ENCODE measurements around the gene CLDN18. TPM values are rescaled to one million over a fixed set of nuclear protein-coding genes. Genes with fewer than 3 reads are reported as not detected.

The CLDN18 gene
- total and polyA plus RNA-seq, 2 of the 8 experiments (the other 6 are each of a cell fraction or from before 2014, with no cell fraction given), result not detected

DNA sequence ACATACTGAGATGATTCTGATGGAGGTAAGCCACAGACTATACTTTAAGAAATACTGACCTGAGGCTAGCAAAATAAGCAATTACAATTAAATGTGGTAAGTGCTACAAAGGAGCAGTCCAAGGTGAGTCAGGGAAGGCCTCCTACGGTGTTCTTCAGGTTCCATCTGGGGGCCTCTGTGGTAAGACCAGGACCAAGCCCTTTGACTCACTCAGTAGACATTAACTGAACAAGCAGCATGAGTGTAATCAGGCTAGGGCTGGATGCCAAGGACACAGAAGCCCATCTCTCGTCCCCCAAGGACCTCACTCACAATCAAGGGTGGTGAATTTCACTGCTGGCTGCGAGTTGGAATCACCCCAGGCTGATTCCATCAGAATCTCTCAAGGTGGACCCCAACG is 68.1 kb downstream of the CLDN18 start:
- Histone ChIP-seq H2BK5ac (ENCODE audit: low read depth, low read length) (no peak overlapping the region), H3K4me1 (replicated peaks in 1 of 4; ENCODE audit: control insufficient read depth in 3 of 4, insufficient read depth in 4 of 4, low read length in 3 of 4) (peaks cover 0 to 2% (median 0%) of the 10 kb centered on the region in 4 experiments; a peak in 2 of 7 replicates), H3K9me3 (ENCODE audit: insufficient read depth in 2 of 2, low read depth in 1 of 2, low read length in 1 of 2) (no peaks in the 10 kb centered on the region), H2BK20ac (ENCODE audit: low read length) (no peak overlapping the region), H4K8ac (ENCODE audit: extremely low read depth, insufficient read depth, low read length) (no peak overlapping the region), H3K4me3 (ENCODE audit: extremely low read depth in 1 of 4, insufficient read depth in 2 of 4, low read depth in 3 of 4, low read length in 4 of 4) (no peak overlapping the region), H3K4me2 (ENCODE audit: insufficient read depth in 1 of 2, low read depth in 2 of 2, low read length in 2 of 2) (no peak overlapping the region), H3K27me3 (replicated peaks in 1 of 4; ENCODE audit: control insufficient read depth in 3 of 4, extremely low read depth in 1 of 4, insufficient read depth in 3 of 4, low read length in 3 of 4) (no peaks in the 10 kb centered on the region), H3K79me2 (ENCODE audit: control insufficient read depth in 1 of 2, insufficient read depth in 2 of 2, low read length in 2 of 2) (no peaks in the 10 kb centered on the region), H2BK120ac (replicated peaks; ENCODE audit: low read depth, low read length) (no peak overlapping the region), H3K36me3 (ENCODE audit: control insufficient read depth in 2 of 4, insufficient read depth in 4 of 4, low read length in 3 of 4) (peaks cover 2 to 15% (median 5%) of the 10 kb centered on the region in 4 experiments; a peak in 6 of 8 replicates), H3K23me2 (ENCODE audit: low read depth, low read length) (no peaks in the 10 kb centered on the region), H3K23ac (ENCODE audit: insufficient read length) (no peak overlapping the region), H2BK12ac (ENCODE audit: low read depth, low read length) (no peak overlapping the region), H4K20me1 (replicated peaks in 1 of 2; ENCODE audit: control insufficient read depth in 1 of 2, insufficient read depth in 2 of 2, low read length in 2 of 2) (no peaks in the 10 kb centered on the region), H3K79me1 (ENCODE audit: low read depth, low read length) (no peaks in the 10 kb centered on the region), H3K9ac (replicated peaks in 1 of 4; ENCODE audit: extremely low read depth in 1 of 4, low read depth in 3 of 4, low read length in 3 of 4) (no peak overlapping the region), H3K27ac (ENCODE audit: low read depth, low read length) (no peak overlapping the region), H4K91ac (replicated peaks; ENCODE audit: insufficient read length, low read length) (no peak overlapping the region), H2BK15ac (ENCODE audit: low read length) (no peak overlapping the region), H3K18ac (ENCODE audit: extremely low read depth, low read length) (no peak overlapping the region), H3K56ac (replicated peaks; ENCODE audit: insufficient read length, low read depth, low read length) (no peak overlapping the region), H3K4ac (replicated peaks; ENCODE audit: insufficient read length, low read depth, low read length) (no peak overlapping the region), H4K5ac (ENCODE audit: insufficient read length, low read depth, low read length) (no peak overlapping the region), H2AFZ (ENCODE audit: low read length) (no peak overlapping the region), H3K14ac (ENCODE audit: insufficient read length) (no peak overlapping the region), H2AK5ac (ENCODE audit: low read depth, low read length) (no peak overlapping the region)
- ChIA-PET CTCF (ENCODE audit: partially characterized antibody) (interaction anchor here (1.1 kb wide), 1 partner anchor 9 kb away, joined by 4 read pairs; no protein-coding TSS in a partner anchor), POLR2A (ENCODE audit: partially characterized antibody) (interaction anchor here (1.8 kb wide), 1 partner anchor 37 kb away, joined by 3 read pairs; the partner anchor contains the start of gene DZIP1L)
- TF ChIP-seq SRF (IDR thresholded peaks at IDR 0.05; ENCODE audit: low read depth, low read length) (no peak), CTBP2 (IDR thresholded peaks at IDR 0.05; ENCODE audit: borderline replicate concordance, insufficient read depth, insufficient read length, low read length) (no peak), SIX5 (IDR thresholded peaks at IDR 0.05; ENCODE audit: low read depth, low read length) (no peak), TCF12 (IDR thresholded peaks at IDR 0.05; ENCODE audit: low read depth, low read length) (no peak), SP4 (IDR thresholded peaks at IDR 0.05; ENCODE audit: low read length) (no peak), EP300 (IDR thresholded peaks at IDR 0.05; ENCODE audit: borderline replicate concordance in 1 of 2, low read depth in 2 of 2, low read length in 2 of 2) (no peak), BACH1 (IDR thresholded peaks at IDR 0.05; ENCODE audit: low read length) (no peak), TEAD4 (IDR thresholded peaks at IDR 0.05; ENCODE audit: low read depth, low read length) (no peak), SUZ12 (IDR thresholded peaks at IDR 0.05; ENCODE audit: low read length) (no peak), HDAC6 (IDR thresholded peaks at IDR 0.05; ENCODE audit: low read depth, low read length) (no peak), SIRT6 (IDR thresholded peaks at IDR 0.05; ENCODE audit: low read length) (no peak)
- TF ChIP-seq, protein P1, sequence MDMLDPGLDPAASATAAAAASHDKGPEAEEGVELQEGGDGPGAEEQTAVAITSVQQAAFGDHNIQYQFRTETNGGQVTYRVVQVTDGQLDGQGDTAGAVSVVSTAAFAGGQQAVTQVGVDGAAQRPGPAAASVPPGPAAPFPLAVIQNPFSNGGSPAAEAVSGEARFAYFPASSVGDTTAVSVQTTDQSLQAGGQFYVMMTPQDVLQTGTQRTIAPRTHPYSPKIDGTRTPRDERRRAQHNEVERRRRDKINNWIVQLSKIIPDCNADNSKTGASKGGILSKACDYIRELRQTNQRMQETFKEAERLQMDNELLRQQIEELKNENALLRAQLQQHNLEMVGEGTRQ (IDR thresholded peaks at IDR 0.05; ENCODE audit: low read length), result no peak
- FAIRE-seq, result no peak
- no peak for DNase-seq (ENCODE audit: low read depth in 1 of 2, low spot score in 2 of 2)
- WGBS, 2 experiments (ENCODE audit: extremely low coverage in 1 of 2, insufficient coverage in 1 of 2, insufficient read length in 1 of 2, insufficient replicate concordance in 2 of 2, low coverage in 1 of 2, low lambda C conversion rate in 2 of 2, missing lambda C conversion rate in 1 of 2), result 80% methylated on average over 4 of the region's 4 CpGs; no CpG with 5 or more reads in 1 of the 2 experiments
